Measurements from ENCODE around the gene CPNE5.

The CPNE5 gene

DNA sequence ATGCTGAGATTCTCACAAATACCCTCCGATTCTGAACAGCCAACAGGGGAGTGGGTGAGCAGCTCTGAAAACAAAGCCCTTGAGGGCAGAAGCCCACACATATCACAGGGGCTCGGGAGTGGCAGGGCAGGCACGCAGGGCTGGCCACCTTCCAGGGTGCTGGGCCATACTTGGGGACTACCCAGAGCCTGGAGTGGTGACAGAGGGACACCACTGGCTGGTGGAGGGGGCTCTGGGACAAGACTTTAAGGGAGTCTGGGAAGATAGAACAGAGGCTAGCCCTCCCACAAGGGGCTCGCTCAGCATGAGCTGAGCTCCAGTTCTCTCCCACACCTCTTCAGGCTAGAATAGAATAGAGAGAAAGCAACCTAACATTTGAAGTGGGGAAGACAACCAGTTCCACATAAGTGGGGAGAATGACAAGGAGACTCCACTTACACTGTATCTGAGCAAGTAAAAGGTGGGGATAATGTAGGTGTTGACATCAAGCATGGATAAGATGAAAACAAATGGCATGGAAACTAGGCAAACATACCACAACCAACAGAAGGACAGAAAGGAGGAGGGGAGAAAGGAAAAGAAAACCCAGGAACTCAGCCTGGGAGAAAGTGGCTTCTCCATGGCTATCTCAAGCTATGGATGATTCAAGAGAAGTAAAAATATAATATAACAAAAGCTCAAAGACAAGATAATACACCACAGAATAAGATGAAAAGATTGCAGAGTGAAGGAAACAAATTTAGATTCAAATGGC is 28.4 kb upstream of the CPNE5 start:
- Mint-ChIP-seq H3K9me3 (no peaks in the 10 kb centered on the region), H3K4me1 (peaks cover 65% of the 10 kb centered on the region), H3K36me3 (ENCODE audit: insufficient read depth) (peaks cover 35% of the 10 kb centered on the region), H3K4me3 (no peak overlapping the region), H3K27me3 (no peaks in the 10 kb centered on the region), H3K27ac (ENCODE audit: low read depth) (no peak overlapping the region)
- ATAC-seq (replicated peaks; ENCODE audit: extremely low read depth, poor library complexity, severe bottlenecking) = no peak
- DNase-seq (ENCODE audit: low spot score in 2 of 2) = no peak

DNA sequence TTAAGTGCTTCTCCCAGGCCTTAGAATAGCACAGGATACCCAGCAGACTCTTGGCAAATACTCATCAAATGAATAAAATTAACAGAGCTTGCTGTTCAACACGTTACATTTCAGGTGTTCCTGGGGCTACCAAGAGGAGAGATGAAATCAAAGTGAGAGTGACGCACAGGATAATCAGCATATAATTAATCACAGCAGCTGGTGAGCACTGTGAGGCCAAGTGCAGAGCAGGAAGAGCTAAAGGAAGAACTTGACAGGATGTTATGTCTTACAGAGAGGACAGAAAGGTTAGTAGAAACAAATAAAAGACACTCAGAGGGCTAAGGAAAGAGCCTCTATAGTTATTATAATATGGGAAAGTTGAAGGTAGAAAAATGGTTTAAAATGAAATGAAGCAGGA is 26.6 kb upstream of the CPNE5 start:
- H3K4me1 Mint-ChIP-seq = peaks cover 60% of the 10 kb centered on the region
- H3K4me3 Mint-ChIP-seq = no peak overlapping the region
- H3K36me3 Mint-ChIP-seq (ENCODE audit: insufficient read depth) = peaks cover 35% of the 10 kb centered on the region
- H3K27me3 Mint-ChIP-seq = no peaks in the 10 kb centered on the region
- ATAC-seq (replicated peaks; ENCODE audit: extremely low read depth, poor library complexity, severe bottlenecking) (no peak), DNase-seq (ENCODE audit: low spot score in 2 of 2) (no peak)
- no peak overlapping the region for H3K27ac Mint-ChIP-seq (ENCODE audit: low read depth)
- no peaks in the 10 kb centered on the region for H3K9me3 Mint-ChIP-seq

GRCh38 chr6:36863670-36864540 is 24.7 kb upstream of the CPNE5 start:
- DNase-seq (ENCODE audit: low spot score in 2 of 2) (no peak), ATAC-seq (replicated peaks; ENCODE audit: extremely low read depth, poor library complexity, severe bottlenecking) (no peak)
- Mint-ChIP-seq H3K27ac (ENCODE audit: low read depth) (no peak overlapping the region), H3K4me1 (peaks cover 53% of the 10 kb centered on the region), H3K4me3 (no peak overlapping the region), H3K36me3 (ENCODE audit: insufficient read depth) (peaks cover 28% of the 10 kb centered on the region), H3K27me3 (no peaks in the 10 kb centered on the region), H3K9me3 (no peaks in the 10 kb centered on the region)

GRCh38 chr6:36862848-36863382 is 23.7 kb upstream of the CPNE5 start:
- DNase-seq (ENCODE audit: low spot score in 2 of 2) = no peak
- Mint-ChIP-seq H3K4me3 (no peak overlapping the region), H3K9me3 (no peaks in the 10 kb centered on the region), H3K27ac (ENCODE audit: low read depth) (no peak overlapping the region), H3K27me3 (no peaks in the 10 kb centered on the region), H3K36me3 (ENCODE audit: insufficient read depth) (peaks cover 24% of the 10 kb centered on the region), H3K4me1 (peaks cover 47% of the 10 kb centered on the region)
- ATAC-seq (replicated peaks; ENCODE audit: extremely low read depth, poor library complexity, severe bottlenecking) = no peak

GRCh38 chr6:36862164-36862847 is 23.1 kb upstream of the CPNE5 start:
- H3K27ac Mint-ChIP-seq (ENCODE audit: low read depth) = no peak overlapping the region
- ATAC-seq (replicated peaks; ENCODE audit: extremely low read depth, poor library complexity, severe bottlenecking) (no peak), DNase-seq (ENCODE audit: low spot score in 2 of 2) (no peak)
- H3K9me3 Mint-ChIP-seq = no peaks in the 10 kb centered on the region
- H3K36me3 Mint-ChIP-seq (ENCODE audit: insufficient read depth) = peaks cover 21% of the 10 kb centered on the region
- H3K27me3 Mint-ChIP-seq = no peaks in the 10 kb centered on the region
- peaks cover 41% of the 10 kb centered on the region for H3K4me1 Mint-ChIP-seq
- H3K4me3 Mint-ChIP-seq = no peak overlapping the region

DNA sequence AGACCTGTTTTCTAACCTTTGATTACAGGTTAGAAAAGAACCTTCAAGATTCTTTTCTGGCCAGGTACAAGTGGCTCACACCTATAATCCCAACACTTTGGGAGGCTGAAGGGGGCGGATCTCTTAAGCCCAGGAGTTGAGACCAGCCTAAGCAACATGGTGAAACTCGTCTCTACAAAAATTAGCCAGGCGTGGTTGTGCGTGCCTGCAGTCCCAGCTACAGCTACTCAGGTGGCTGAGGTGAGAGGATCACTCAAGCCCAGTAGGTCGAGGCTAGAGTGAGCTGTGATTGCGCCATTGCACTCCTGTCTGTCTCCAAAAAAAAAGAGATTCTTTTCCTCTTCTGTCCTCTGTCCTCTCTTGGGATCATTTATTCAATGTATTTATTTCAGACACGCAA is 20.9 kb upstream of the CPNE5 start:
- ATAC-seq (replicated peaks; ENCODE audit: extremely low read depth, poor library complexity, severe bottlenecking) = no peak
- Mint-ChIP-seq H3K4me3 (no peak overlapping the region), H3K4me1 (peaks cover 21% of the 10 kb centered on the region), H3K36me3 (ENCODE audit: insufficient read depth) (peaks cover 20% of the 10 kb centered on the region), H3K27ac (ENCODE audit: low read depth) (no peak overlapping the region), H3K9me3 (no peaks in the 10 kb centered on the region), H3K27me3 (no peaks in the 10 kb centered on the region)
- no peak for DNase-seq (ENCODE audit: low spot score in 2 of 2)

DNA sequence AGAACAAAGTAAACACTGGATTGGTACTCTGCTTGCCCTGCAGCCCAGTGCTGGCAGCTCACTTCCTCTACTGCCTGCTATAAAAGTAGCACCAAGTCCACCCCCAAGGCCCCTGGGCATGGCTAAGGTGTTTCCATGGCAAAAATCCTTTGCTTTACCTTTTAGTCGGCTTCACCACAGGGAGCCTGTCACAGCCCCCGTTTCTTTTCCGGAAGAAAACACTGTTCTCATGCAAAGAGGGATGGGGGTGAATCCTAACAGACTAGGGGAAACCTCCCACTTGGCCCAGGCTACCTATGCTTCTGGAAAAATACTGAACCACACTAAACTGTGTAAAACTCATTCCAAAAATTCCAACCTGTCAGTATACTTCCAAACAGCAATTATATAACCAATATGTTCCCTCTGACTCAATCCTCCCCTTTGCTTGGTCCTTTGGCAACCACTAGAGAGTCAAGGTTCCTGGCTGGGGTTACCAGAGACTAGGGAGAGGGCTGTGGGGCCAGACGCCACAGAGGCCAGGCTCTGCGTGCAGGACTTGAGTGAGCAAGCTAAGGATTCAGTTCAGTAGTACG is 19.2 kb upstream of the CPNE5 start:
- Mint-ChIP-seq H3K36me3 (ENCODE audit: insufficient read depth) (peaks cover 16% of the 10 kb centered on the region), H3K4me3 (no peak overlapping the region), H3K9me3 (no peaks in the 10 kb centered on the region), H3K27me3 (no peaks in the 10 kb centered on the region), H3K4me1 (peaks cover 9% of the 10 kb centered on the region), H3K27ac (ENCODE audit: low read depth) (no peak overlapping the region)
- ATAC-seq (replicated peaks; ENCODE audit: extremely low read depth, poor library complexity, severe bottlenecking) = no peak
- DNase-seq (ENCODE audit: low spot score in 2 of 2) = no peak

DNA sequence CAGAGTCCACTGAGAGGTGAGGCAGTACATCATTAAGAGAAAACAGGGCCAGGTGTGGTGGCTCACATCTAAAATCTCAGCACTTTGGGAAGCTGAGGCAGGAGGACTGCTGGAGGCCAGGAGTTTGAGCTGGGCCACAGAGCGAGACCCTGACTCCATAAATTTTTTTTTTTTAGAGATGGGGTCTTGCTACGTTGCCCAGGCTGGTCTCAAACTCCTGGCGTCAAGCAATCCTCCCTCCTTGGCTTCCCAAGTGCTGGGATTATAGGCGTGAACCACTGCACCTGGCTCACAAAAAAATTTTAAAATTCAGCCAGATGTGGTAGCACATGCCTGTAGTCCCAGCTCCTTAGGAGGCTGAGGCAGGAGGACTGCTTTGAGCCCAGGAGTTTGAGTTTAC is 18.1 kb upstream of the CPNE5 start:
- Mint-ChIP-seq H3K27ac (ENCODE audit: low read depth) (no peak overlapping the region), H3K9me3 (no peaks in the 10 kb centered on the region), H3K36me3 (ENCODE audit: insufficient read depth) (peaks cover 16% of the 10 kb centered on the region), H3K4me1 (no peaks in the 10 kb centered on the region), H3K27me3 (no peaks in the 10 kb centered on the region), H3K4me3 (no peak overlapping the region)
- DNase-seq (ENCODE audit: low spot score in 2 of 2) (no peak), ATAC-seq (replicated peaks; ENCODE audit: extremely low read depth, poor library complexity, severe bottlenecking) (no peak)

- H3K4me1 Mint-ChIP-seq = no peaks in the 10 kb centered on the region
- no peaks in the 10 kb centered on the region for H3K27me3 Mint-ChIP-seq
- ATAC-seq (replicated peaks; ENCODE audit: extremely low read depth, poor library complexity, severe bottlenecking) (no peak), DNase-seq (ENCODE audit: low spot score in 2 of 2) (no peak)
- H3K36me3 Mint-ChIP-seq (ENCODE audit: insufficient read depth) = peaks cover 17% of the 10 kb centered on the region
- no peaks in the 10 kb centered on the region for H3K9me3 Mint-ChIP-seq
- H3K4me3 Mint-ChIP-seq = no peak overlapping the region
- H3K27ac Mint-ChIP-seq (ENCODE audit: low read depth) = no peak overlapping the region
These were observed 17.0 kb upstream of the CPNE5 start for GRCh38 chr6:36856277-36856676.

DNA sequence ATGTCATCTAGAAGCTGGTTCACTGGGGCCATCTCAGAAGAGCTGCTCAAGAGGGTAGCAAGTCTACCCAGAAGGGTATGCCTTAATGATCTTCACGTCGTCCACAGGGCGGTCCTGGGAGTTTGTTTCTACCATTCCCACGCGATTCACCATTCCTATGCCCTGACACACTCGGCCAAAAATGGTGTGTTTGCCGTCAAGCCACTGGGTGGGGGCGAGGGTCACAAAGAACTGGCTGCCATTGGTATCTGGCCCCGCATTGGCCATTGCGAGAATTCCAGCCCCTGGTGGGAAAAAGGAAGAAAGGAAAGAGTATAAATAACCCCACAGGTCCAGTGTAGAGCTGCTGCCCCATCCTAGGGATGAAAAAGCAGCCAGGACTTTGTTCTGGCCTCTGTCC is 16.5 kb upstream of the CPNE5 start:
- DNase-seq (ENCODE audit: low spot score in 2 of 2) = no peak
- Mint-ChIP-seq H3K27ac (ENCODE audit: low read depth) (no peak overlapping the region), H3K4me1 (no peaks in the 10 kb centered on the region), H3K27me3 (no peaks in the 10 kb centered on the region), H3K4me3 (no peak overlapping the region), H3K9me3 (no peaks in the 10 kb centered on the region), H3K36me3 (ENCODE audit: insufficient read depth) (peaks cover 18% of the 10 kb centered on the region)
- ATAC-seq (replicated peaks; ENCODE audit: extremely low read depth, poor library complexity, severe bottlenecking) = no peak

DNA sequence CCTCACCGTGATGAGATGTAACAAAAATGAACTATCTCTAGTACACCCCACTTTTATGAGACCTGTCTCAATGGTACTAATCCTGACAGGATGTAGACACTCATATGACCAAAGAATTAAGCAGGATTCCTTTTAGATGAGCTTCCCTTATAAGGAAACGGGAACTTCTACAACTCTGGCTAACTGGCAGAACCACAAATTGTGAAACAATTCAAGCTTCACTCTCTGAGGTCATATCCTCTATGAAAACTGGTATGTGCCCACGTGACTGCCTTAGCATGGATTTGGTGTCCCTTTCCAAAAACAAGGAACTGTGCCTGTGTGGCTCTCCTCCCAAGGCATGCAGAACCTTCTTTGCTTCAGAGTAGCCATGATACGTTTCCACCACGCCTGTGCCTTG is 14.1 kb upstream of the CPNE5 start:
- DNase-seq (ENCODE audit: low spot score in 2 of 2) (no peak), ATAC-seq (replicated peaks; ENCODE audit: extremely low read depth, poor library complexity, severe bottlenecking) (no peak)
- Mint-ChIP-seq H3K9me3 (no peaks in the 10 kb centered on the region), H3K4me3 (no peak overlapping the region), H3K4me1 (no peaks in the 10 kb centered on the region), H3K27me3 (no peaks in the 10 kb centered on the region), H3K36me3 (ENCODE audit: insufficient read depth) (peaks cover 15% of the 10 kb centered on the region), H3K27ac (ENCODE audit: low read depth) (no peak overlapping the region)

DNA sequence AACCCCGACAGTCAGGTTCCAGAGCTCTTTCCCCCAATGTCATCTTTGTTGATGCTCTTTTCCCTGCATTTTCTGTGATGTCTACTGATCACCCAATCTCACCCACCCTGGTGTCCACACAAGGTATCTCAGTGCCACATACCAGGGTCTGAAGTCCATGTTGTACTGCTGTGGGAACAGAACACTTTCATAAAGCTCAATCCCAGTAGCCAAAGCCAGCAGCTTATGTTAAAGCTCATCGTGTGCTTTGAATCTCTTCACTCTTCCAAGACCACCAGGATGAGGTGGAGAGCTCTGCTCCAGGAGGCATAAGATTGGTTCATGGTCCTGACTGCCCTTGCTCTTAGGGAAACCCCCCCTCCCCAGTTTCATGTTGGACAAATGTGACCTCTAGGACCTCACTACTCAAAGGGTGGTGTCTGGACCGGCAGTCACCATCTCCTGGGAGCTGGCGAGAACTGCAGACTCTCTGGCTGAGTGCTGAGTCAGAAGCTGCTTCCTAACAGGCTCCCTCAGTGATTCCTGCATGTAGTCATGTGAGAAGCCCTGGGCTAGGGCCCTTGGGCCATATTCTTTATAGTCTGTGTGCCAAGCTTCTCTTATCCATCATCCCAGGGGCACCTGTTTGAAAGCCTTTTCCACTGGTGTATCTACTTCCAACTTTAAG is 13.4 kb upstream of the CPNE5 start:
- no peak for ATAC-seq (replicated peaks; ENCODE audit: extremely low read depth, poor library complexity, severe bottlenecking)
- DNase-seq (ENCODE audit: low spot score in 2 of 2) = no peak
- Mint-ChIP-seq H3K4me3 (no peak overlapping the region), H3K4me1 (no peaks in the 10 kb centered on the region), H3K27me3 (no peaks in the 10 kb centered on the region), H3K9me3 (no peaks in the 10 kb centered on the region), H3K36me3 (ENCODE audit: insufficient read depth) (peaks cover 15% of the 10 kb centered on the region), H3K27ac (ENCODE audit: low read depth) (no peak overlapping the region)

Measured in central memory CD8-positive, alpha-beta T cell (primary cell).